HepG2 (cell line): Measurements from ENCODE around the gene CHML.

ENCODE experiments used
- HDAC1 ChIP-seq: sonication (generic); formaldehyde crosslinking; IDR thresholded peaks from 2 replicates; pipeline ENCODE4 v1.5.1; 2020; ENCODE audit warnings: mild to moderate bottlenecking, missing genetic modification reagents
- KLF15 ChIP-seq: sonication (generic); formaldehyde crosslinking; IDR thresholded peaks from 2 replicates; pipeline ENCODE4 v1.8.1; 2023; ENCODE audit warnings: borderline replicate concordance, mild to moderate bottlenecking, inconsistent platforms, missing genetic modification reagents, mixed read lengths
- TAF1 ChIP-seq: sonication (generic); formaldehyde crosslinking; IDR thresholded peaks from 2 replicates; pipeline ENCODE4 v1.4.0; 2020; ENCODE audit warnings: missing genetic modification reagents
- TOE1 ChIP-seq: sonication (generic); formaldehyde crosslinking; IDR thresholded peaks from 2 replicates; pipeline ENCODE4 v1.4.0; 2020; ENCODE audit warnings: mild to moderate bottlenecking, missing genetic modification reagents
- U2AF2 ChIP-seq: fragments of 200-400 bp; formaldehyde crosslinking; IDR thresholded peaks from 2 replicates; pipeline ENCODE4 v1.6.1; 2017; ENCODE audit warnings: low read depth, mild to moderate bottlenecking, low read length
- ZNF274 ChIP-seq: sonication (generic); formaldehyde crosslinking; IDR thresholded peaks from 2 replicates; pipeline ENCODE4 v1.5.1; 2020; ENCODE audit warnings: mild to moderate bottlenecking, missing genetic modification reagents
- ZNF780A ChIP-seq: sonication (generic); formaldehyde crosslinking; IDR thresholded peaks from 2 replicates; pipeline ENCODE4 v1.8.0; 2022; ENCODE audit warnings: mild to moderate bottlenecking, missing genetic modification reagents, moderate library complexity

DNA sequence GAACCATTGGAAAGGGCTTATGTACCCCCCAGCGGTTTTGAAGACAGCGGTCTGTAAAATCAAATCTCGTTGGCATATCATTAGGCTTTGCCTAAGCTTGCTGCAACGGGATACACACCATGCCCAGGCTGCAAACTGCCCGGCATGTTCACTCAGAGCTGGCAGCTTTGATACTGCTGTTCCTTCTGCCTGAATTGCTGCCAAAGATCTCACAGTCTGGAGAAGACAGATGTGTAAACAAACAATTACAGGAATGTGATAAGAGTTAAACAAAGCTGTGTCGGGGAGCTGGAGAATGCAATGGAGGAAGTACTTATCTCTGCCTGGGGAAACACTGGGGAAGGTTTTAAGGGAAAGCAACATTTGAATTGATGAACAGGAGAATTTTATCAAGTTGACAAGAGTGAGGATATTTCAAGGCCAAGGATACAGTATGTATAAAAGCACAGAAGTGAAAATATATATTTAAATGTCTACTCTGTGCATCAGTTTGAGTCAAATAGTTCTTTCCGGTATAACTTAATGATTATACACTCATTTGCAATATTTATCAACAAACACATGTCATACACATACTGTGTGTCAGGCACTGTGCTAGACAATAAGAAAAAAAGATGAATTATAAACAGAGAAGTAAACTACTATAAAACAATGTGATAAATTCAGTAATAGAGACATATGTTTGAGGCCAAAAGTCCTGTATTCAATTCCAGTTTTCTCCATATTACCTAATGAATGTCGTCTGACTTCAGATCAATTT is 29.9 kb downstream of the CHML start:
- no peak for TF ChIP-seq TAF1 (CRISPR knock-in tag)
- TF ChIP-seq ZNF780A: no peak
- TF ChIP-seq U2AF2: no peak
- TF ChIP-seq TOE1 (CRISPR knock-in tag): no peak
- no peak for TF ChIP-seq ZNF274
- no peak for TF ChIP-seq KLF15 (CRISPR knock-in tag)
- no peak for TF ChIP-seq HDAC1
